Progenitor cell of endocrine pancreas (in vitro differentiated cells): Measurements from ENCODE around the gene ADCY3. TPM values are rescaled to one million over a fixed set of nuclear protein-coding genes. Genes with fewer than 3 reads are reported as not detected.
"Not testable (repeated sequence)": the region's sequence is repeated elsewhere in the genome, so short reads cannot be mapped to it uniquely, and the experiment has no call there.

ENCODE experiments used
- DNase-seq: peaks from one replicate; pipeline ENCODE4 v3.0.0; 2021; ENCODE audit warnings: low spot score; ENCODE audit not compliant: unreplicated experiment
- H3K27ac Mint-ChIP-seq: 2 replicates; pipeline ENCODE4 v1.8.0; 2021; ENCODE audit warnings: mild to moderate bottlenecking, moderate library complexity, mixed read lengths
- H3K27me3 Mint-ChIP-seq: 2 replicates; pipeline ENCODE4 v1.8.0; 2021; ENCODE audit warnings: mixed read lengths
- H3K36me3 Mint-ChIP-seq: 2 replicates; pipeline ENCODE4 v1.8.0; 2022; ENCODE audit warnings: mixed read lengths; ENCODE audit not compliant: insufficient read depth
- H3K4me1 Mint-ChIP-seq: 2 replicates; pipeline ENCODE4 v1.8.0; 2021; ENCODE audit warnings: low read depth, mixed read lengths
- H3K4me3 Mint-ChIP-seq: 2 replicates; pipeline ENCODE4 v1.8.0; 2021; ENCODE audit warnings: low read depth, mild to moderate bottlenecking, moderate library complexity, mixed read lengths
- H3K9me3 Mint-ChIP-seq: 2 replicates; pipeline ENCODE4 v1.8.0; 2021; ENCODE audit warnings: low read depth, mixed read lengths
- total RNA-seq: library from RNA; stranded (reverse); gene quantifications from 2 replicates; pipeline ENCODE4 v1.2.1, GENCODE V29; 2021
- TF ChIP-seq, protein P1 (sequence below): fragments of 200-600 bp; sonication (generic); IDR thresholded peaks from one replicate; pipeline ENCODE4 v1.5.0; 2021; ENCODE audit warnings: antibody characterized with exemption, mild to moderate bottlenecking; ENCODE audit not compliant: unreplicated experiment

The ADCY3 gene
- total RNA-seq, 1 donor from 2014 or later = 22.6 TPM

DNA sequence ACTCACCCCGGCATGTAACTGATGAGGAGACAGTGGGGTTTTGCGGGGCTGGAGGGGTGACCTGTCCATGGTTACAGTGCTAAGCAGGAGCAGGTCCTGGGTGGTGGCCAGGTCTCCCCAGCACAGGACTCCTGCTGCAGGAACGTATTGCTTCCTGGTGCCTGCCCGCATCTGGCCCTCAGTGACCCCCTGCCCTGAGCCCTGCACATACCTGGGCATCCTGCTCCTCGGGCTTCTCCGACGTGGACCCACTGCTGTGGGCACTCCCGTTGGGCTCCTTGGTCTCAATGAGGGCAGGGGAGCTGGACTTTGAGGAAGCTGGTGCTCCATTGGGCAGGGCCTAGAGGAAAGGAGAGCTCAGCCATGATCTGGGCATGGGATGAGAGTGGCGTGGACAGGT, 83.3 kb downstream of the ADCY3 start:
- DNase-seq = no peak
- no peaks in the 10 kb centered on the region for H3K27me3 Mint-ChIP-seq

DNA sequence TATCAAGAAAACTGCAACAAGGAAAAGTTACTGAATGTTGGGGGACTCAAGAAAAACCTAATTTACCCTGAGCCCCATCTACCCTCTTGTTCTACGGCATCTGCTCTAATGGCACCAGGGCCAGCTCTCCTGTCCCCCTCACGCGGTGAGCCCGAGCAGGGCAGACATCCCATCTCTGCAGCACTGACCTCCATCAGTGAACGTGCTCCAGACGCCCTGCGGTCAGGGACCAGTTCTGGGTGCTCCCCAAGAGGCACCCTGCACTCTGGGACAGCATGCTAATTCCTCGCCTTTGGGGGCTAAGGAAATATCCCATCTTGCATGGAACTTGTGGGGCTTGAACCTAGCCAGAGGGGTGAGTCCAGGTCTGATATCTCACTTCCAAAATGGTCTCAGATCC, 83.8 kb downstream of the ADCY3 start:
- Mint-ChIP-seq H3K27ac (no peak overlapping the region), H3K36me3 (peaks cover 4% of the 10 kb centered on the region), H3K27me3 (no peaks in the 10 kb centered on the region), H3K9me3 (no peaks in the 10 kb centered on the region), H3K4me3 (no peak overlapping the region), H3K4me1 (peaks cover 2% of the 10 kb centered on the region)
- TF ChIP-seq, protein P1, sequence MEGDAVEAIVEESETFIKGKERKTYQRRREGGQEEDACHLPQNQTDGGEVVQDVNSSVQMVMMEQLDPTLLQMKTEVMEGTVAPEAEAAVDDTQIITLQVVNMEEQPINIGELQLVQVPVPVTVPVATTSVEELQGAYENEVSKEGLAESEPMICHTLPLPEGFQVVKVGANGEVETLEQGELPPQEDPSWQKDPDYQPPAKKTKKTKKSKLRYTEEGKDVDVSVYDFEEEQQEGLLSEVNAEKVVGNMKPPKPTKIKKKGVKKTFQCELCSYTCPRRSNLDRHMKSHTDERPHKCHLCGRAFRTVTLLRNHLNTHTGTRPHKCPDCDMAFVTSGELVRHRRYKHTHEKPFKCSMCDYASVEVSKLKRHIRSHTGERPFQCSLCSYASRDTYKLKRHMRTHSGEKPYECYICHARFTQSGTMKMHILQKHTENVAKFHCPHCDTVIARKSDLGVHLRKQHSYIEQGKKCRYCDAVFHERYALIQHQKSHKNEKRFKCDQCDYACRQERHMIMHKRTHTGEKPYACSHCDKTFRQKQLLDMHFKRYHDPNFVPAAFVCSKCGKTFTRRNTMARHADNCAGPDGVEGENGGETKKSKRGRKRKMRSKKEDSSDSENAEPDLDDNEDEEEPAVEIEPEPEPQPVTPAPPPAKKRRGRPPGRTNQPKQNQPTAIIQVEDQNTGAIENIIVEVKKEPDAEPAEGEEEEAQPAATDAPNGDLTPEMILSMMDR = no peak
- DNase-seq = no peak

More for the DNA sequence above, 83.3 kb downstream of the ADCY3 start:
- TF ChIP-seq, protein P1 = no peak
- H3K4me3 Mint-ChIP-seq = no peak overlapping the region
- no peaks in the 10 kb centered on the region for H3K9me3 Mint-ChIP-seq
- H3K36me3 Mint-ChIP-seq = peaks cover 4% of the 10 kb centered on the region
- no peak overlapping the region for H3K27ac Mint-ChIP-seq
- peaks cover 2% of the 10 kb centered on the region for H3K4me1 Mint-ChIP-seq

DNA sequence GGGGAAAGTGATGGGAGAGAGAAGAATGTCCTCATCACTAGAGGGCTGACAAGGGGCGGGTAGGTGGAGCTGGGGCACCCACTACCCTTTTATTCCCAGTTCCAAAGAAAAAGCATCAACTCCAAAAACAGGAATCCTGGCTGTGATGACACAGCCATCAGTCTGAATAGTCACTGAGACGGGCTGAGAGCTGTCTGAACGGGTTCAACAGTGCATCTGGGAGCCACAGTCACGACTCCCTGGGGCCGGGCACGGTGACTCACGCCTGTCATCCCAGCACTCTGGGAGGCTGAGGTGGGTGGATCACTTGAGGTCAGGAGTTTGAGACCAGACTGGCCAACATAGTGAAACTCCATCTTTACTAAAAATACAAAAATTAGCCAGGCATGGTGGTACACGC, 84.6 kb downstream of the ADCY3 start:
- H3K27ac Mint-ChIP-seq, H3K36me3 Mint-ChIP-seq, H3K27me3 Mint-ChIP-seq, H3K4me3 Mint-ChIP-seq, DNase-seq, H3K9me3 Mint-ChIP-seq, H3K4me1 Mint-ChIP-seq: not testable (repeated sequence)

DNA sequence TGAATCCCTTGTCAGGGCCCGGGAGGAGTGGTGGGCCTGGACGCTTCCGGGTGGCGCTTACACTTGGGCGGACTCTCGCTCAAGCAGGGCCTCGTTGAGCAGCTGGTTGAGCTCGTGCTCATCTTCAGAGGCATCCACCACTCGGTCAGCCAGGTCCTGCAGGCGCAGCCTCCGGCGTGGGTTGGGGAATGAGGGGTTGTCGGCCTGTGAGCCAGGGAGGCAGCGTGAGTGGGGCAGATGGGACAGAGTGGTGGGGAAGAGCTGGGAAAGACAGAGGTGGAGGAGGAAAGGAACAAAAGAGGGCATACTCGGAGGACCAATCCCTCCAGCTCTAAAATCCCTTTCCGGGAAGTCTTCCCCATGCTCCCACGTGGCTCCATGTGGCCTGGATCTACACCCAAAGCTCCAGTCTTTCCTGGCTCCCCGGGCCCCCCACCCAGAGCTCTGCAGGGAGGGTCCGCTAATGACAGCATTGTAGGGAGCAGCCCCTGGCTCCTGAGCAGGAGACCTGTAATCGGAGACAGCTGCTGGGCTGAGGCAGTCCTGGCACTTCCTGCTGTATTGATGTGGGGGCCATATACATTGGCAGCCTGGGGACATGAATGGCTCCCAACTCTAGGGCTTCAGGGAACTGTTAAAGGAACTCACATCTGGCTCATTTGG, 85.2 kb downstream of the ADCY3 start:
- Mint-ChIP-seq H3K4me1 (peaks cover 2% of the 10 kb centered on the region), H3K4me3 (no peak overlapping the region), H3K27me3 (no peaks in the 10 kb centered on the region), H3K27ac (no peak overlapping the region), H3K9me3 (no peaks in the 10 kb centered on the region), H3K36me3 (peaks cover 4% of the 10 kb centered on the region)
- TF ChIP-seq, protein P1 = no peak
- DNase-seq = no peak

DNA sequence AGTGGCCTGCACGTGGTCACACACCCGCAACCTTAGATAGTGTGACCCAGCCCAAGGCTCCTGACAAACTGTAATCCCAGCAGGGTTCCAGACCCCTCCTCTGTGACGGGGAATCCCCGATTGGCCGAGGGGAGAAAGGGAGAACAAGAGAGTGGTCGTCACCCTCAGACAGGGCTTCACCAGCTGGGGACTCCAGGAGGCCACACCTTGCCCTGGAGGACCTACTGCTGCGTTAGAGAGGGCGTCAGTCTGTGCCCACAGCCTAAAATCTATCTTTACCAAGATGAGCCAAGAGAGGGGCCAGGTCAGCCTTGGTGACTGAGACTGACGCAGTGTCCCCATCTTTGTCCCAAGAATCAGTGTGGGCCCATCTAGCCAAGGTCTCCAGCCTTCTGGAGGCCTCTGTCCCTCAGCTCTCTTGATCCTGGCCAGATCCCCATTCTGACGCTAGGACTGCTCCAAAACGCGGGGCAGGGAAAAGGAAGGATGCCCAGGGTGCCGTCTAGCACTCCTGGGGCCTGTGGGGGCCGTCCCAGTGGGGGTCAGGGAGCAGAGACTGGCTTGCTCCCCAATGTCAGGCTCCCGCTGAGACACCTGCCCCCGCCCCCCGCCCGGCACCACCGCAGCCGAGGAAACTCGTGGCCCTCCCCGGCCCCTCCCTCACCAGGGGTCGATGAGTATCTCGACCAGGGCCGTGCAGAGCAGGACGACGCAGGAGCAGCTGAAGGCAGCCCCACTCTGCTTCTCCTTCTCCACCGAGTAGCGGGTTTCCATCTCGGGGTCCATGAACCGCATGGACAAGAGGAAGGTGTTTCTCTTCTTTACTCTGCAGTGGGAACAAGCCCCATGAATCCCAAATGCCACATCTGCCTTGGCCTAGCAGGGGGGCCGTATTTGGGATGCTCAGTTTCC, 86.0 kb downstream of the ADCY3 start:
- peaks cover 2% of the 10 kb centered on the region for H3K4me1 Mint-ChIP-seq
- H3K27ac Mint-ChIP-seq = no peak overlapping the region
- TF ChIP-seq, protein P1 = no peak
- DNase-seq = no peak
- H3K36me3 Mint-ChIP-seq = peaks cover 4% of the 10 kb centered on the region
- H3K9me3 Mint-ChIP-seq = no peaks in the 10 kb centered on the region
- no peak overlapping the region for H3K4me3 Mint-ChIP-seq
- H3K27me3 Mint-ChIP-seq = no peaks in the 10 kb centered on the region
